K562 (cell line): ENCODE data around the gene MTO1. TPM values are rescaled to one million over a fixed set of nuclear protein-coding genes. Genes with fewer than 3 reads are reported as not detected.

Source experiments
- ATAC-seq: fragments of 200-7000 bp; cut with Tn5 transposase; 3 replicates; pipeline ENCODE4 v1.9.1; 2020; ENCODE audit warnings: moderate library complexity
- Bru-seq: library from RNA; stranded (reverse); fragments of 400-500 nt; gene quantifications from one replicate; lab custom pipeline; 2021; lab: Mats Ljungman, UMichigan
- BruChase-seq, 2 experiments: library from RNA; stranded (reverse); fragments of 400-500 nt; gene quantifications; one replicate each; lab custom pipeline; 2021; lab: Mats Ljungman, UMichigan
- BruUV-seq: library from RNA; stranded (reverse); fragments of 400-500 nt; replicated peaks from 2 replicates; lab custom pipeline; 2021; lab: Mats Ljungman, UMichigan
- CTCF ChIA-PET: fragments of 300-600 bp; formaldehyde crosslinking; extraction: SDS; loops from one replicate; lab custom pipeline; 2021; ENCODE audit warnings: low intra/inter-chr PET ratio; lab: Yijun Ruan, JAX
- POLR2A ChIA-PET: fragments of 300-600, 350-650 bp; sonication (Branson Sonifier 250); formaldehyde crosslinking; extraction: SDS; loops from one replicate; lab custom pipeline; 2021; ENCODE audit warnings: antibody characterized with exemption, inconsistent platforms; lab: Yijun Ruan, JAX
- DNase-seq, 4 experiments: peaks; one replicate each; pipeline versions ENCODE4 v3.0.0 to v3.0.0-alpha.2; 2011 to 2018; ENCODE audit warnings: low spot score in 3 of 4, mixed read lengths in 3 of 4; ENCODE audit errors: extremely low read depth in 1 of 4
- FAIRE-seq: peaks from 2 replicates; lab custom pipeline; 2011; peaks lifted over from hg19 to GRCh38; lab: Jason Lieb, UNC
- H2AFZ ChIP-seq: 2 replicates; pipeline ENCODE4 v1.6.0; 2011; ENCODE audit warnings: low read depth, low read length, control low read depth, inconsistent platforms
- H3K27ac ChIP-seq: fragments of 200-600 bp; 3 replicates; pipeline ENCODE4 v1.8.0; 2011; ENCODE audit warnings: low read depth, mild to moderate bottlenecking, control low read depth, inconsistent platforms, low read length, moderate library complexity, mixed read lengths; ENCODE audit errors: extremely low read depth
- H3K27me3 ChIP-seq, 2 experiments: fragments of 300-600 bp in 1 of 2; 2 replicates in 1 of 2; 3 replicates in 1 of 2; pipeline versions ENCODE4 v1.6.0 to v1.8.0; 2011; ENCODE audit warnings: inconsistent platforms in 2 of 2, low read length in 2 of 2, mild to moderate bottlenecking in 1 of 2, mixed read lengths in 1 of 2, moderate library complexity in 1 of 2; ENCODE audit not compliant: control insufficient read depth in 2 of 2, insufficient read depth in 2 of 2
- H3K36me3 ChIP-seq: fragments of 300-600 bp; 3 replicates; pipeline ENCODE4 v1.8.0; 2011; ENCODE audit warnings: mild to moderate bottlenecking, low read length, inconsistent platforms; ENCODE audit not compliant: control insufficient read depth, insufficient read depth
- H3K4me1 ChIP-seq, 2 experiments: fragments of 200-600 bp in 1 of 2; replicated peaks in 1 of 2; 2 replicates in 1 of 2; 3 replicates in 1 of 2; pipeline versions ENCODE4 v1.5.1 to v1.8.0; 2011; ENCODE audit warnings: inconsistent platforms in 2 of 2, low read length in 2 of 2, mild to moderate bottlenecking in 1 of 2, mixed read lengths in 1 of 2, moderate library complexity in 1 of 2; ENCODE audit not compliant: control insufficient read depth in 2 of 2, insufficient read depth in 2 of 2
- H3K4me2 ChIP-seq: 2 replicates; pipeline ENCODE4 v1.6.1; 2011; ENCODE audit warnings: low read length, control low read depth, inconsistent platforms, mixed read lengths; ENCODE audit not compliant: insufficient read depth
- H3K4me3 ChIP-seq: fragments of 200-600 bp; sonication (generic), shearing (Covaris generic); 2 replicates; pipeline ENCODE4 v1.5.1; 2016; ENCODE audit warnings: control low read depth, inconsistent platforms
- H3K79me2 ChIP-seq: fragments of 200-600 bp; 3 replicates; pipeline ENCODE4 v1.8.0; 2011; ENCODE audit warnings: low read length, inconsistent platforms; ENCODE audit not compliant: control insufficient read depth, insufficient read depth
- H3K9ac ChIP-seq, 2 experiments: 2 replicates each; pipeline versions ENCODE4 v1.6.0 to v1.6.1; 2011; ENCODE audit warnings: low read depth in 2 of 2, low read length in 2 of 2, control low read depth in 1 of 2, inconsistent platforms in 1 of 2, mild to moderate bottlenecking in 1 of 2, mixed read lengths in 1 of 2; ENCODE audit not compliant: insufficient read depth in 1 of 2
- H3K9me1 ChIP-seq: one replicate; pipeline ENCODE4 v1.6.0; 2011; ENCODE audit warnings: inconsistent platforms, mild to moderate bottlenecking, low read length, moderate library complexity; ENCODE audit not compliant: control insufficient read depth, insufficient read depth
- H3K9me3 ChIP-seq: replicated peaks from 2 replicates; pipeline ENCODE4 v1.5.1; 2011; ENCODE audit warnings: low read depth, low read length, inconsistent platforms; ENCODE audit not compliant: control insufficient read depth, insufficient read depth
- H4K20me1 ChIP-seq: replicated peaks from 2 replicates; pipeline ENCODE4 v1.6.1; 2011; ENCODE audit warnings: low read length, inconsistent platforms, mixed read lengths; ENCODE audit not compliant: control insufficient read depth, insufficient read depth
- ARID1B ChIP-seq: fragments of 450-650 bp; IDR thresholded peaks from 2 replicates; pipeline ENCODE4 v1.6.1; 2016; ENCODE audit warnings: antibody characterized with exemption, mild to moderate bottlenecking, inconsistent platforms
- ETV5 ChIP-seq: sonication (generic); formaldehyde crosslinking; IDR thresholded peaks from 2 replicates; pipeline ENCODE4 v1.4.0; 2020; ENCODE audit warnings: low read depth, mild to moderate bottlenecking, missing genetic modification reagents
- LEF1 ChIP-seq: fragments of 450-650 bp; IDR thresholded peaks from 2 replicates; pipeline ENCODE4 v1.6.1; 2016; ENCODE audit warnings: mild to moderate bottlenecking
- MAFF ChIP-seq: IDR thresholded peaks from 2 replicates; pipeline ENCODE4 v1.6.1; 2012; ENCODE audit warnings: low read length, improper control_type of control experiment
- RFX5 ChIP-seq: IDR thresholded peaks from 2 replicates; pipeline ENCODE4 v1.6.1; 2011; ENCODE audit warnings: low read depth, mild to moderate bottlenecking, improper control_type of control experiment, low read length
- SNRNP70 ChIP-seq: fragments of 200-400 bp; formaldehyde crosslinking; optimal IDR thresholded peaks from 2 replicates; pipeline ENCODE3; 2017; ENCODE audit warnings: low read depth, low read length
- TCFL5 ChIP-seq: fragments of 250-450 bp; sonication (Bioruptor Pico); conservative IDR thresholded peaks from 2 replicates; pipeline ENCODE4 v1.6.1; 2021; ENCODE audit warnings: mild to moderate bottlenecking, moderate library complexity, matching md5 sums
- ZNF561 ChIP-seq: fragments of 450-650 bp; formaldehyde crosslinking; conservative IDR thresholded peaks from 2 replicates; pipeline ENCODE4 v1.4.0; 2020; ENCODE audit warnings: mild to moderate bottlenecking, moderate library complexity
- ZNF639 ChIP-seq, 2 experiments: fragments of 200-800 bp in 1 of 2; sonication (Bioruptor generic) in 1 of 2; sonication (generic) in 1 of 2; formaldehyde crosslinking in 1 of 2; IDR thresholded peaks in 1 of 2; conservative IDR thresholded peaks in 1 of 2; 2 replicates each; pipeline versions ENCODE4 v1.5.0 to v1.6.1; 2016 to 2020; ENCODE audit warnings: missing compliant biosample characterization in 1 of 2, missing genetic modification characterization in 1 of 2, missing genetic modification reagents in 1 of 2
- WGBS: fragments of 100-300 bp; shearing (Covaris generic); methylation state at CpG from one replicate; pipeline ENCODE4 v1.1.6; 2016; ENCODE audit warnings: low coverage, mixed read lengths; ENCODE audit not compliant: insufficient coverage; ENCODE audit errors: missing lambda C conversion rate; 5-methylcytosine and 5-hydroxymethylcytosine counted together
- in situ Hi-C: fragments of 300-500 bp; cut with MboI; formaldehyde crosslinking; loops from 4 replicates; pipeline ENCODE4 v1.15.0; 2018; ENCODE audit warnings: inconsistent platforms, mixed read lengths
- intact Hi-C: fragments of 100-400 bp; cut with micrococcal nuclease; formaldehyde crosslinking; loops from 2 replicates; pipeline ENCODE4 v1.14.2; 2022
- long read RNA-seq, 3 experiments: library from polyadenylated mRNA in 2 of 3; library from RNA in 1 of 3; unstranded in 2 of 3; stranded (forward) in 1 of 3; transcript quantifications; one replicate each; pipeline ENCODE4 v2.0.0, GENCODE V29; 2019 to 2022
- polyA minus RNA-seq, 3 experiments: library from RNA; depleted of rRNA, polyadenylated mRNA; stranded (reverse); fragments of >200 nt; gene quantifications; 2 replicates each; pipeline ENCODE4 v1.2.3, GENCODE V29; 2011
- polyA plus RNA-seq, 8 experiments: library from polyadenylated mRNA; depleted of rRNA in 4 of 8; stranded (reverse) in 5 of 8; unstranded in 3 of 8; fragments of >200 nt; fragmentation: Nextera tagmentation in 2 of 8; fragmentation: Illumina TruSeq in 1 of 8; extraction: Ambion mirVana in 2 of 8; extraction: Trizol in 1 of 8; gene quantifications; 2 replicates each; pipeline versions ENCODE4 v1.2.1 to v1.2.3, GENCODE V29; 2011 to 2014; ENCODE audit warnings: inconsistent platforms in 1 of 8, missing spikeins in 1 of 8
- total RNA-seq, 7 experiments: library from RNA; depleted of rRNA in 6 of 7; stranded (reverse); fragments of >200 nt in 6 of 7; fragmentation: Illumina TruSeq in 2 of 7; extraction: Trizol in 2 of 7; gene quantifications; 2 replicates each; pipeline versions ENCODE4 v1.2.1 to v1.2.3, GENCODE V29; 2011 to 2021; ENCODE audit warnings: low replicate concordance in 1 of 7

MTO1 gene
- total RNA-seq (2011; cell fraction: chromatin; rRNA removed; ENCODE audit: low replicate concordance): 88.8 and 98.3 TPM in 2 replicates
- total RNA-seq (2011; cell fraction: nucleolus; rRNA removed): 52.0 and 54.5 TPM in 2 replicates
- total RNA-seq (2011; cell fraction: nucleoplasm; rRNA removed): 62.1 and 66.7 TPM in 2 replicates
- total RNA-seq (2014; rRNA removed) (49.5 and 49.8 TPM in 2 replicates), total RNA-seq (2014; rRNA removed; fragmentation: Illumina TruSeq; extraction: Trizol) (62.3 and 67.2 TPM in 2 replicates), total RNA-seq (2015; rRNA removed; fragmentation: Illumina TruSeq; extraction: Trizol) (55.2 and 60.1 TPM in 2 replicates), total RNA-seq (2021) (42.3 and 53.7 TPM in 2 replicates), polyA plus RNA-seq (2011; rRNA removed) (50.0 and 50.6 TPM in 2 replicates), polyA plus RNA-seq (2014; fragmentation: Illumina TruSeq; extraction: Trizol) (48.6 and 49.3 TPM in 2 replicates), polyA plus RNA-seq (2014; fragmentation: Nextera tagmentation; extraction: Ambion mirVana) (10 to 100 TPM; 33.4 to 55.1 TPM), polyA plus RNA-seq (2014; rRNA removed) (38.3 and 48.3 TPM in 2 replicates), polyA minus RNA-seq (2011; rRNA and poly(A)+ RNA removed) (71.5 and 81.2 TPM in 2 replicates), Bru-seq, nascent RNA (percentile 77 among the genes with signal in this experiment), BruChase-seq, experiment 1, labeled RNA remaining after a 2-hour chase (percentile 80 among the genes with signal in this experiment), BruChase-seq, experiment 2, labeled RNA remaining after a 6-hour chase (percentile 78 among the genes with signal in this experiment)
- 30.6 and 33.3 TPM in 2 replicates for polyA plus RNA-seq (2011; cell fraction: cytosol; rRNA removed)
- polyA plus RNA-seq (2011; cell fraction: nucleus; rRNA removed): 118 and 132 TPM in 2 replicates
- polyA plus RNA-seq (2012): 28.5 and 60.9 TPM in 2 replicates
- 24.5 and 28.9 TPM in 2 replicates for polyA minus RNA-seq (2011; cell fraction: cytosol; rRNA and poly(A)+ RNA removed)
- 49.5 and 72.3 TPM in 2 replicates for polyA minus RNA-seq (2011; cell fraction: nucleus; rRNA and poly(A)+ RNA removed)
- long read RNA-seq, experiment 1, full-length matches to known transcripts: 79 of 159 reads
- long read RNA-seq, experiment 1, partial matches to known transcripts: 24 of 159 reads
- long read RNA-seq, experiment 1, other reads (novel, unspliced or antisense): 56 of 159 reads
- long read RNA-seq, experiment 2, full-length matches to known transcripts: 8 of 30 reads
- long read RNA-seq, experiment 2, partial matches to known transcripts: 5 of 30 reads
- long read RNA-seq, experiment 2, other reads (novel, unspliced or antisense): 17 of 30 reads
- long read RNA-seq, experiment 3, full-length matches to known transcripts: 18 of 37 reads
- long read RNA-seq, experiment 3, partial matches to known transcripts: 5 of 37 reads
- long read RNA-seq, experiment 3, other reads (novel, unspliced or antisense): 14 of 37 reads

- intact Hi-C loops (loop anchor here (2.0 to 5.0 kb wide), 2 partner anchors 39 to 73 kb away; no protein-coding TSS in a partner anchor), in situ Hi-C loops (no loop called here)
- Histone ChIP-seq H3K4me2 (peak within 1 kb of the TSS; percentile 89), H2AFZ (peak within 1 kb of the TSS; percentile 82), H4K20me1 (no peaks in the 10 kb centered on the region), H3K27me3 (no peaks in the 10 kb centered on the region), H3K9me3 (no peaks in the 10 kb centered on the region), H3K79me2 (peaks cover 44% of the 10 kb centered on the region), H3K9me1 (no peaks in the 10 kb centered on the region), H3K9ac (peak within 1 kb of the TSS; percentile 99), H3K4me1 (no peaks in the 10 kb centered on the region; a peak in 3 of 5 replicates), H3K4me3 (peak within 1 kb of the TSS; percentile 95), H3K36me3 (peaks cover 31% of the 10 kb centered on the region), H3K27ac (peak within 1 kb of the TSS; percentile 99)
- peak; percentile 89 to 96 (median 92) for DNase-seq
- BruUV-seq: TSS peak; percentile 81
- CTCF ChIA-PET: no interaction called here
- peak; percentile 95 for FAIRE-seq
- peak; percentile 94 for ATAC-seq
- POLR2A ChIA-PET: interaction anchor here (0.6 to 3.2 kb wide), 30 partner anchors 10 to 901 kb away, joined by 3 to 21 read pairs (median 3); partner anchors contain the start of genes EEF1A1 and SLC17A5
- under 1% methylated on average over 55 of the region's 55 CpGs for WGBS
- TF ChIP-seq ZNF561 (CRISPR knock-in tag): no peak
- TF ChIP-seq TCFL5 (CRISPR knock-in tag): no peak
- TF ChIP-seq ETV5 (CRISPR knock-in tag): peak; percentile 38; the same call in 1 of the 2 replicates
- no peak for TF ChIP-seq ARID1B
- no peak for TF ChIP-seq MAFF
- no peak for TF ChIP-seq SNRNP70
- TF ChIP-seq LEF1: peak; percentile 54; the same call in 1 of the 2 replicates
- TF ChIP-seq ZNF639 (CRISPR knock-in tag; conservative IDR thresholded peaks at IDR 0.05 in 1 of 2, IDR thresholded peaks at IDR 0.05 in 1 of 2): 0 out of 4 replicates have a peak, but pooled peaks of 1 of the 2 experiments have one; percentile 52
- TF ChIP-seq RFX5: no peak
These were observed at the start of gene MTO1 for GRCh38 chr6:73461537-73462350. MTO1 (plus strand) TSS chr6:73461737; CDS start chr6:73461855, 118 bp downstream.
